C4-2B (cell line): ENCODE data around the gene MAP3K19.

ENCODE experiments used
- CTCF ChIP-seq: fragments of 450-650 bp; conservative IDR thresholded peaks from 2 replicates; pipeline ENCODE4 v1.5.1; 2017; ENCODE audit warnings: mild to moderate bottlenecking
- ZFX ChIP-seq: fragments of 450-650 bp; IDR thresholded peaks from 2 replicates; pipeline ENCODE4 v1.6.1; 2017

GRCh38 chr2:134976074-134976702 is 71.1 kb downstream of the MAP3K19 start:
- no peak for TF ChIP-seq CTCF
- no peak for TF ChIP-seq ZFX
